GM23338 (cell line): ENCODE results near the gene FLOT1. TPM values are rescaled to one million over a fixed set of nuclear protein-coding genes. Genes with fewer than 3 reads are reported as not detected.

ENCODE experiments used
- ATAC-seq: fragments of 200-7000 bp; cut with Tn5 transposase; 3 replicates; pipeline ENCODE4 v1.9.1; 2020
- DNase-seq: peaks from one replicate; pipeline ENCODE4 v3.0.0-alpha.2; 2015; ENCODE audit warnings: low spot score
- H2AFZ ChIP-seq: fragments of 200-600 bp; sonication (generic); 2 replicates; pipeline ENCODE4 v1.8.0; 2016; ENCODE audit warnings: antibody characterized with exemption, mild to moderate bottlenecking, moderate library complexity
- H3F3A ChIP-seq: fragments of 200-600 bp; sonication (generic); replicated peaks from 2 replicates; pipeline ENCODE4 v1.8.0; 2017; ENCODE audit warnings: antibody characterized with exemption, mixed run types, low read depth
- H3K27ac ChIP-seq: fragments of 200-600 bp; sonication (generic); 2 replicates; pipeline ENCODE4 v1.6.1; 2016; ENCODE audit warnings: low read depth
- H3K27me3 ChIP-seq: fragments of 200-600 bp; sonication (generic); 2 replicates; pipeline ENCODE4 v1.8.0; 2016; ENCODE audit warnings: mild to moderate bottlenecking, mixed run types, moderate library complexity; ENCODE audit not compliant: insufficient read depth
- H3K36me3 ChIP-seq: fragments of 200-600 bp; sonication (generic); 2 replicates; pipeline ENCODE4 v1.8.0; 2016; ENCODE audit warnings: mild to moderate bottlenecking; ENCODE audit not compliant: insufficient read depth
- H3K4me1 ChIP-seq: fragments of 200-600 bp; sonication (generic); 2 replicates; pipeline ENCODE4 v1.8.0; 2016; ENCODE audit warnings: mild to moderate bottlenecking, moderate library complexity; ENCODE audit not compliant: insufficient read depth
- H3K4me2 ChIP-seq: fragments of 200-600 bp; sonication (generic); 2 replicates; pipeline ENCODE4 v1.7.1; 2017; ENCODE audit warnings: mixed run types
- H3K4me3 ChIP-seq: fragments of 200-600 bp; sonication (generic); 2 replicates; pipeline ENCODE4 v1.6.1; 2016; ENCODE audit warnings: mixed run types
- H3K79me2 ChIP-seq: fragments of 200-600 bp; sonication (generic); replicated peaks from 2 replicates; pipeline ENCODE4 v1.8.0; 2017; ENCODE audit warnings: mild to moderate bottlenecking; ENCODE audit not compliant: insufficient read depth
- H3K9me2 ChIP-seq: fragments of 200-600 bp; sonication (generic); 2 replicates; pipeline ENCODE4 v1.8.0; 2017; ENCODE audit not compliant: insufficient read depth
- H4K20me1 ChIP-seq: fragments of 200-600 bp; sonication (generic); replicated peaks from 2 replicates; pipeline ENCODE4 v1.8.0; 2017; ENCODE audit warnings: mild to moderate bottlenecking; ENCODE audit not compliant: insufficient read depth
- H3K27ac Mint-ChIP-seq: 2 replicates; pipeline ENCODE4 v1.8.0; 2020; ENCODE audit warnings: inconsistent platforms, mild to moderate bottlenecking, moderate library complexity, mixed read lengths
- H3K27me3 Mint-ChIP-seq: 3 replicates; pipeline ENCODE4 v1.8.0; 2022; ENCODE audit warnings: low read depth, mild to moderate bottlenecking, moderate library complexity, mixed read lengths, inconsistent platforms; ENCODE audit not compliant: insufficient read depth, poor library complexity
- H3K36me3 Mint-ChIP-seq: 3 replicates; pipeline ENCODE4 v1.8.0; 2021; ENCODE audit warnings: low read depth, mild to moderate bottlenecking, inconsistent platforms, moderate library complexity, mixed read lengths
- H3K4me1 Mint-ChIP-seq: 3 replicates; pipeline ENCODE4 v1.8.0; 2020; ENCODE audit warnings: mild to moderate bottlenecking, inconsistent platforms, mixed read lengths
- H3K4me3 Mint-ChIP-seq: 3 replicates; pipeline ENCODE4 v1.8.0; 2021; ENCODE audit warnings: moderate library complexity, mild to moderate bottlenecking, inconsistent platforms, mixed read lengths
- H3K9me3 Mint-ChIP-seq: 3 replicates; pipeline ENCODE4 v1.8.0; 2020; ENCODE audit warnings: moderate library complexity, mild to moderate bottlenecking, inconsistent platforms, mixed read lengths
- CREB1 ChIP-seq: fragments of 250-450 bp; sonication (Bioruptor Pico); IDR thresholded peaks from 2 replicates; pipeline ENCODE4 v1.5.0; 2020; ENCODE audit warnings: low read depth, mild to moderate bottlenecking, moderate library complexity
- EZH2 ChIP-seq: fragments of 200-600 bp; sonication (generic); IDR thresholded peaks from one replicate; pipeline ENCODE4 v1.8.0; 2017; ENCODE audit warnings: antibody characterized with exemption, mild to moderate bottlenecking, low read depth; ENCODE audit not compliant: unreplicated experiment
- JUNB ChIP-seq: IDR thresholded peaks from one replicate; pipeline ENCODE4 v1.6.1; 2016; ENCODE audit warnings: antibody characterized with exemption; ENCODE audit not compliant: unreplicated experiment
- NANOG ChIP-seq: IDR thresholded peaks from 2 replicates; pipeline ENCODE4 v1.6.1; 2016; ENCODE audit warnings: antibody characterized with exemption, borderline replicate concordance
- STAT1 ChIP-seq: IDR thresholded peaks from one replicate; pipeline ENCODE4 v1.6.1; 2016; ENCODE audit warnings: antibody characterized with exemption; ENCODE audit not compliant: unreplicated experiment
- ZNF114 ChIP-seq: fragments of 250-450 bp; sonication (Bioruptor Pico); IDR thresholded peaks from 2 replicates; pipeline ENCODE4 v1.5.0; 2020; ENCODE audit warnings: mild to moderate bottlenecking, moderate library complexity
- ZNF331 ChIP-seq: fragments of 250-450 bp; sonication (Bioruptor Pico); IDR thresholded peaks from 2 replicates; pipeline ENCODE4 v1.5.0; 2020; ENCODE audit warnings: low read depth, mild to moderate bottlenecking, moderate library complexity
- polyA plus RNA-seq: library from polyadenylated mRNA; unstranded; fragments of >200 nt; fragmentation: Nextera tagmentation; extraction: Ambion mirVana; gene quantifications from 2 replicates; pipeline ENCODE4 v1.2.1, GENCODE V29; 2016
- total RNA-seq: library from RNA; depleted of rRNA; stranded (reverse); fragments of >200 nt; shearing (Covaris generic); gene quantifications from 2 replicates; pipeline ENCODE4 v1.2.3, GENCODE V29; 2014
- TF ChIP-seq, protein P1 (sequence below): fragments of 250-450 bp; sonication (Bioruptor Pico); IDR thresholded peaks from 2 replicates; pipeline ENCODE4 v1.5.0; 2020; ENCODE audit warnings: mild to moderate bottlenecking, moderate library complexity

FLOT1 gene
- total and polyA plus RNA-seq, 2 experiments from 2014 or later, result 72.2 to 94.5 TPM

DNA sequence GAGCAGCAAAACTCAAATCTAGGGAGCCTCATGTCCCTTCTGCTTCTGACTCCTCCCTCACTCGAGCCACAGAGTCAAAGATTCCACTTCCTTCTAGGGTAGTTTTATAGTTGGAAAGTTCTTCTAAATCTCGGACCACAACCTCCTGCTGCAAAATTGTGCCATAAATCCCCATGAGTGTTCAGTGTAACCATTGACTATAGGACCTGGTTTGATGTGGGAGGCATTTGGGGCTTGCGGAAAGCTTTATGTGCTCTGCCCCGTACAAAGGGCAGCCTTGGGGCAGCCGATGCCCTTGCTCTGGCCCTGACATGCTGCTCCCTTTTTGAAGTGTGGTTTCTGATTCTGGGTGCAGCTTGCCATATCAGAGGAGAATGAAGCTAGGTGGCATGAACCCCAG, 45.5 kb upstream of the FLOT1 start (continued):
- TF ChIP-seq, protein P1, sequence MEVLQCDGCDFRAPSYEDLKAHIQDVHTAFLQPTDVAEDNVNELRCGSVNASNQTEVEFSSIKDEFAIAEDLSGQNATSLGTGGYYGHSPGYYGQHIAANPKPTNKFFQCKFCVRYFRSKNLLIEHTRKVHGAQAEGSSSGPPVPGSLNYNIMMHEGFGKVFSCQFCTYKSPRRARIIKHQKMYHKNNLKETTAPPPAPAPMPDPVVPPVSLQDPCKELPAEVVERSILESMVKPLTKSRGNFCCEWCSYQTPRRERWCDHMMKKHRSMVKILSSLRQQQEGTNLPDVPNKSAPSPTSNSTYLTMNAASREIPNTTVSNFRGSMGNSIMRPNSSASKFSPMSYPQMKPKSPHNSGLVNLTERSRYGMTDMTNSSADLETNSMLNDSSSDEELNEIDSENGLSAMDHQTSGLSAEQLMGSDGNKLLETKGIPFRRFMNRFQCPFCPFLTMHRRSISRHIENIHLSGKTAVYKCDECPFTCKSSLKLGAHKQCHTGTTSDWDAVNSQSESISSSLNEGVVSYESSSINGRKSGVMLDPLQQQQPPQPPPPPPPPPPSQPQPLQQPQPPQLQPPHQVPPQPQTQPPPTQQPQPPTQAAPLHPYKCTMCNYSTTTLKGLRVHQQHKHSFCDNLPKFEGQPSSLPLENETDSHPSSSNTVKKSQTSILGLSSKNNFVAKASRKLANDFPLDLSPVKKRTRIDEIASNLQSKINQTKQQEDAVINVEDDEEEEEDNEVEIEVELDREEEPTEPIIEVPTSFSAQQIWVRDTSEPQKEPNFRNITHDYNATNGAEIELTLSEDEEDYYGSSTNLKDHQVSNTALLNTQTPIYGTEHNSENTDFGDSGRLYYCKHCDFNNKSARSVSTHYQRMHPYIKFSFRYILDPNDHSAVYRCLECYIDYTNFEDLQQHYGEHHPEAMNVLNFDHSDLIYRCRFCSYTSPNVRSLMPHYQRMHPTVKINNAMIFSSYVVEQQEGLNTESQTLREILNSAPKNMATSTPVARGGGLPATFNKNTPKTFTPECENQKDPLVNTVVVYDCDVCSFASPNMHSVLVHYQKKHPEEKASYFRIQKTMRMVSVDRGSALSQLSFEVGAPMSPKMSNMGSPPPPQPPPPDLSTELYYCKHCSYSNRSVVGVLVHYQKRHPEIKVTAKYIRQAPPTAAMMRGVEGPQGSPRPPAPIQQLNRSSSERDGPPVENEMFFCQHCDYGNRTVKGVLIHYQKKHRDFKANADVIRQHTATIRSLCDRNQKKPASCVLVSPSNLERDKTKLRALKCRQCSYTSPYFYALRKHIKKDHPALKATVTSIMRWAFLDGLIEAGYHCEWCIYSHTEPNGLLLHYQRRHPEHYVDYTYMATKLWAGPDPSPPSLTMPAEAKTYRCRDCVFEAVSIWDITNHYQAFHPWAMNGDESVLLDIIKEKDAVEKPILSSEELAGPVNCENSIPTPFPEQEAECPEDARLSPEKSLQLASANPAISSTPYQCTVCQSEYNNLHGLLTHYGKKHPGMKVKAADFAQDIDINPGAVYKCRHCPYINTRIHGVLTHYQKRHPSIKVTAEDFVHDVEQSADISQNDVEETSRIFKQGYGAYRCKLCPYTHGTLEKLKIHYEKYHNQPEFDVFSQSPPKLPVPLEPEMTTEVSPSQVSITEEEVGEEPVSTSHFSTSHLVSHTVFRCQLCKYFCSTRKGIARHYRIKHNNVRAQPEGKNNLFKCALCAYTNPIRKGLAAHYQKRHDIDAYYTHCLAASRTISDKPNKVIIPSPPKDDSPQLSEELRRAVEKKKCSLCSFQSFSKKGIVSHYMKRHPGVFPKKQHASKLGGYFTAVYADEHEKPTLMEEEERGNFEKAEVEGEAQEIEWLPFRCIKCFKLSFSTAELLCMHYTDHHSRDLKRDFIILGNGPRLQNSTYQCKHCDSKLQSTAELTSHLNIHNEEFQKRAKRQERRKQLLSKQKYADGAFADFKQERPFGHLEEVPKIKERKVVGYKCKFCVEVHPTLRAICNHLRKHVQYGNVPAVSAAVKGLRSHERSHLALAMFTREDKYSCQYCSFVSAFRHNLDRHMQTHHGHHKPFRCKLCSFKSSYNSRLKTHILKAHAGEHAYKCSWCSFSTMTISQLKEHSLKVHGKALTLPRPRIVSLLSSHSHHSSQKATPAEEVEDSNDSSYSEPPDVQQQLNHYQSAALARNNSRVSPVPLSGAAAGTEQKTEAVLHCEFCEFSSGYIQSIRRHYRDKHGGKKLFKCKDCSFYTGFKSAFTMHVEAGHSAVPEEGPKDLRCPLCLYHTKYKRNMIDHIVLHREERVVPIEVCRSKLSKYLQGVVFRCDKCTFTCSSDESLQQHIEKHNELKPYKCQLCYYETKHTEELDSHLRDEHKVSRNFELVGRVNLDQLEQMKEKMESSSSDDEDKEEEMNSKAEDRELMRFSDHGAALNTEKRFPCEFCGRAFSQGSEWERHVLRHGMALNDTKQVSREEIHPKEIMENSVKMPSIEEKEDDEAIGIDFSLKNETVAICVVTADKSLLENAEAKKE, result no peak
- no peak for TF ChIP-seq EZH2

DNA sequence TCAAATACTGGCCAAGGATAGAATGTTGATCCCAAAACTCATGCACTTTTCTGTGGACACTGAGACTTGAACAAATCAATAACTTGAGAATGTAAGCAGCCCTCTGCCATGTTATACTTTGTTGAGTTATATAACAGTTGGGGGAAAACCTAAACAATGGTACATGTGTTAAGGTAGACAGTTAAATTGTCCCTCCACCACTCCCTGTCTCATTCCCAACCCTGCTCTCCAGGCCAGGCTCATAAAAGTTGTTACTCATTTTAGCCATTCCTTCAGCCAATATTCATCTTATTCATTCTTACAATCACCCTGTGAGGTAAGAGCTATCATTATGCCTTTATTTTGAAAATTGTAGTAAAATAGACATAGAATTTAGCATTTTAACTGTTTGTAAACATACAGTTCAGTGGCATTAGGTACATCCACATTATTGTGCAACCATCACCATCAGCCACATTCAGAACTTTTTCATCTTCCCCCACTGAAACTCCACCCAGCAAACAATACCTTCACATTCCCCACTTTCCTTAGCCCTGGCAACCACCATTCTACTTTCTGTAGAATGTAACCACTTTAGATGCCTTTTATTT, 40.0 kb upstream of the FLOT1 start:
- Histone ChIP-seq H3K9me2 (no peaks in the 10 kb centered on the region), H3K4me3 (no peak overlapping the region), H3F3A (0 out of 2 replicates have a peak, but pooled peaks cover 3% of the 10 kb centered on the region), H3K36me3 (no peaks in the 10 kb centered on the region), H3K79me2 (no peaks in the 10 kb centered on the region), H3K4me2 (no peak overlapping the region), H2AFZ (peak overlapping the region; percentile 81), H3K4me1 (peaks cover 6% of the 10 kb centered on the region; the same call in 1 of the 2 replicates), H3K27me3 (no peaks in the 10 kb centered on the region), H4K20me1 (no peaks in the 10 kb centered on the region), H3K27ac (peak overlapping the region; percentile 39; the same call in 1 of the 2 replicates)
- Mint-ChIP-seq H3K4me1 (peaks cover 16% of the 10 kb centered on the region), H3K27ac (no peak overlapping the region), H3K27me3 (peaks cover 13% of the 10 kb centered on the region), H3K36me3 (peaks cover 16% of the 10 kb centered on the region), H3K9me3 (peaks cover 19% of the 10 kb centered on the region), H3K4me3 (no peak overlapping the region)
- no peak for DNase-seq
- ATAC-seq, result no peak
- TF ChIP-seq STAT1, result no peak
- TF ChIP-seq CREB1 (CRISPR knock-in tag), result no peak
- TF ChIP-seq NANOG, result no peak
- no peak for TF ChIP-seq JUNB
- TF ChIP-seq ZNF114 (CRISPR knock-in tag), result no peak
- no peak for TF ChIP-seq ZNF331 (CRISPR knock-in tag)
- no peak for TF ChIP-seq EZH2
- TF ChIP-seq, protein P1, result no peak
